Fibroblast of mammary gland (primary cell): ENCODE results near the gene ERBB2.
A peak's percentile ranks its signal among the peaks of the same experiment; 100 is the strongest.

Experiments used
- DNase-seq: peaks from one replicate; pipeline ENCODE4 v3.0.0-alpha.2; 2010; ENCODE audit warnings: low read depth
- H3K4me3 ChIP-seq: 2 replicates; pipeline ENCODE4 v1.5.1; 2011; ENCODE audit warnings: low read depth, mild to moderate bottlenecking, low read length, moderate library complexity; ENCODE audit not compliant: control insufficient read depth
- TF ChIP-seq, protein P1 (sequence below): conservative IDR thresholded peaks from 2 replicates; pipeline ENCODE4 v1.5.1; 2011; ENCODE audit warnings: low read depth, low read length, inconsistent platforms; ENCODE audit not compliant: control insufficient read depth, insufficient read depth

The ERBB2 gene

GRCh38 chr17:39669897-39670735 is 29.7 kb upstream of the ERBB2 start:
- no peak for DNase-seq
- no peak overlapping the region for H3K4me3 ChIP-seq
- TF ChIP-seq, protein P1, sequence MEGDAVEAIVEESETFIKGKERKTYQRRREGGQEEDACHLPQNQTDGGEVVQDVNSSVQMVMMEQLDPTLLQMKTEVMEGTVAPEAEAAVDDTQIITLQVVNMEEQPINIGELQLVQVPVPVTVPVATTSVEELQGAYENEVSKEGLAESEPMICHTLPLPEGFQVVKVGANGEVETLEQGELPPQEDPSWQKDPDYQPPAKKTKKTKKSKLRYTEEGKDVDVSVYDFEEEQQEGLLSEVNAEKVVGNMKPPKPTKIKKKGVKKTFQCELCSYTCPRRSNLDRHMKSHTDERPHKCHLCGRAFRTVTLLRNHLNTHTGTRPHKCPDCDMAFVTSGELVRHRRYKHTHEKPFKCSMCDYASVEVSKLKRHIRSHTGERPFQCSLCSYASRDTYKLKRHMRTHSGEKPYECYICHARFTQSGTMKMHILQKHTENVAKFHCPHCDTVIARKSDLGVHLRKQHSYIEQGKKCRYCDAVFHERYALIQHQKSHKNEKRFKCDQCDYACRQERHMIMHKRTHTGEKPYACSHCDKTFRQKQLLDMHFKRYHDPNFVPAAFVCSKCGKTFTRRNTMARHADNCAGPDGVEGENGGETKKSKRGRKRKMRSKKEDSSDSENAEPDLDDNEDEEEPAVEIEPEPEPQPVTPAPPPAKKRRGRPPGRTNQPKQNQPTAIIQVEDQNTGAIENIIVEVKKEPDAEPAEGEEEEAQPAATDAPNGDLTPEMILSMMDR, result no peak

DNA sequence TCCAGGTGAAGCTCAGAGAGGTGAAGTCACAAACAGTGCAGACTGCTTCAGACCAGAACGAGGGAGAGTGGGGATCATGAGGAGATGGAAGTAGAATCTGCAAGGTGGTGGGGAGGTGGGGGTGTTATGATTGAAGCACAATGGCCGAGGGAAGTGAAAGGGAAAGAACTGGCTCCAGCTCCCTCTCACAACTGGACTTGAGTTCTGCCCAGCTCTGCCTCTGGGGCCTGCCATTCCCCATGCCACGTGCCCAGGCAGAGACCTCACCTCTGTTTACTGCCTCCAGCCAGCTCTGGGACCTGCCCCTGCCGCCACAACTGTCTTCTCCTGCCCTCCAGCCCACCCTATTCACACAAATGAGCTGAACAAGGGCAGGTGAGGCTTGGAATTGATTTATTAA is 29.1 kb upstream of the ERBB2 start:
- no peak overlapping the region for H3K4me3 ChIP-seq
- TF ChIP-seq, protein P1, result no peak
- DNase-seq, result no peak

GRCh38 chr17:39671651-39672521 is 28.0 kb upstream of the ERBB2 start:
- H3K4me3 ChIP-seq, result no peak overlapping the region
- TF ChIP-seq, protein P1, result peak; percentile 53
- DNase-seq, result peak; percentile 37

DNA sequence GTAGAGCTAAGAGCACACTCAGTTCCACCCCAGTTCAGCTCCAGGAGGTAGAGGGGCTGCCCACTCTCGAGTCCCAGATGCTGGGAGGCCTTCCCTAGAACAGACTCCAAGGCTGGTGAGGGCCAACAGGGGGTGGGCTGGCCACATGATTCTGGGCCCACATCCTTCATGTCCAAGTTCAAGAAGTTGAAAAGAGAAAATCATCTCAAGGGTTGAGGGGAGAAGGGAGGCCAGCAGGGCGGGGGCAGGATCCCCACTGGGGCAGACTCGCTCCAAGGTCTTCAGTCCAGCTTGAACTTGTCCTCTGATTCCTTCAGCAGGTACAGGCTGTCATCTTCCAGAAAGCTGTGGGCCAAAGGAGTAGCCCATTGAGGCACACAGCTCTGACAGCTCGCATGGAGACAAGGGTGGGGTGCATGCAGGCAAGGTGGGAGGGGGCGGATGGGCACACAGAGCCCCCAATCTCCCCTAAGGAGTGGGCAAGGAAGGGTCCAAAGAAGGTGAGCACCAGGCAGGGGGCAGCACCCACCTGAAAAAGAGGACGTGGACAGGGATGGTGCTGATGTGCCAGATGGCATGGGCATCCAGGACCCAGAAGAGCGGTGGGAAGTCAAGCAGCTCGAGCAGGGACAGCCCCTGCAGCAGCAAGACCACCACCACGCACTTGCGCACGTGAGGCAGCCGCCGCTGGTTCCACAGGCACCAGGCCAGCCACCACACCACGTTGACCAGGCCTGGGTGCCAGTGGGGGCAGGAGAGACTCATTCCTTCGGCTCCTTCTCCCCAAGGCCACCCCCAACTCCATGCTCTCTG is 27.1 kb upstream of the ERBB2 start:
- H3K4me3 ChIP-seq, result no peak overlapping the region
- TF ChIP-seq, protein P1, result no peak
- DNase-seq, result no peak

DNA sequence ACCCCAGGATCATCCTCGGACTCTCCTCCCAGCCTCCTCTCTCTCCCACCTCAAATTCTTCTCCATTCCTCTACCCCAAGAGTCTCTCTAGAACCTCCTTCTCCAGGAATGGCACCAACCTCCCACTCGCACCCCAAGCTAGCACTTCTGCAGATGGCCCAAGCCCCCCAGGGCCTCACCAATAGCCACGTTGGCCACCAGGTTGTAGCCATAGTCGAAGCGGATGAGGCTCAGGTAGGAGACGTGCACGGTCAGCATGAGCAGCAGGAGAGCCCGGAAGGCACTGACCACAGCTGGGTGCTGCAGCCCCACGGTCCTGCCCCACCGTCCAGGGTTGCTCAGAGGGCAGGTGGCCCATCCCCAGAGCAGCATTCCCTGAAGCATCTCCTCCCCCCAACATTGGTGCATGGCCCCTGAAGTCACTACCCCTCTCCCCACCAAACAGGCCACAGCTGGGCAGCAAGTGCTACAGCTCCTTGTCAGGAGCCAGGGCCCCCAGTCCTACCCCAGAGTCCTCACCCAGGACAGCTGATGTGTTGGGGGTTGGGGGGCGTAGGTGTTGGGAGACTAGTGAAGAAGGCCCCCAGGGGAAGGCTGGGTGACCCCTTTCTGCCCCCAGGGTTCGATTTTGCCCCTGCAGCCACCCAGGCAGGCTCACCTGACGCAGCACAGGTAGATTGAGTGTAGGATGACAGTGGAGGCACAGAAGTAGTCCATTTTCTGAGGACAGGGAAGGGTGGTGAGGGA is 26.4 kb upstream of the ERBB2 start:
- TF ChIP-seq, protein P1, result no peak
- no peak for DNase-seq
- H3K4me3 ChIP-seq, result no peak overlapping the region
